CD4-positive, alpha-beta T cell treated with Interleukin-10 for 1 hour (primary cell): ENCODE data around the gene NKPD1.
A peak's percentile ranks its signal among the peaks of the same experiment; 100 is the strongest.

ENCODE experiments used
- DNase-seq: peaks from one replicate; pipeline ENCODE4 v3.0.0-alpha.2; 2020

The NKPD1 gene

DNA sequence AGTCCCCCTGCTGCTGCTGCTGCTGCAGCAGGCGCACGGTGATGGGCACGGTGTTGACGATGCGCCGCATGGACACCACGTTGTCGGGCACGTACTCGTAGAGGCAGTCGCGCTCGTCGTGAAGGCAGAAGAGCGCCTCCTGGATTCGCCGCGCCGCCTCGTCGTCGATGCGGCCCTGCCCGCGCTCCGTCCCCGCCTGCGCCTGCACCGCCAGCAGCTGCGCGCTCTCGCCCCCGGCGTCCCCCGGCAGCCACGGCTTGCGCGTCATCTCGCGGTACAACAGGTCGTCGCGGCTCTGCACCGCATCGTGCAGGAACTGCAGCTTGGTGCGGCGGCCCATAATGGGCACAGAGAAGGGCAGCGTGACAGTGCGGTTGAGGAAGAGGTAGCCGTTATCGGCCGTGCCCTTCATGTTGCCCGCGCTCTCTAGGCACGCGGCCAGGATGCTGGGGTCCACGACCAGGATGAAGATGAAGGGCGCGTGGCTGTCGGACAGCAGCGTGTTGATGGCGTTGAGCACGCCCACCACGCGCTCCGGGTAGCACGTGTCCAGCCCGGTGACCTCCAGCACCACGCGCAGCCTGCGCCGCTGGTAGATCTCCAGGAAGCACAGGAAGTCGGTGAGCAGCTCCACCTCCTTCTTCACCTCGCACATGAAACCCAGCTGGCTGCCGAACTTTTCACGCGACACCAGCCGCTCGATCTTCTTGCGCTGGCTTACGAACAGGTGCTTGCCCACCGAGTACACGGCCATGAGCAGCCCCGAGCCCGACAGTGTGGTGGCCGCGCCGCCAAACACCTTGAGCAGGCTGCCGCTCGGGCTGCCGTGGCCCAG is 8.1 kb downstream of the NKPD1 start:
- peak; percentile 63 for DNase-seq

- DNase-seq = no peak
Observed at GRCh38 chr19:45151821-45152503, 8.8 kb downstream of the NKPD1 start.

DNA sequence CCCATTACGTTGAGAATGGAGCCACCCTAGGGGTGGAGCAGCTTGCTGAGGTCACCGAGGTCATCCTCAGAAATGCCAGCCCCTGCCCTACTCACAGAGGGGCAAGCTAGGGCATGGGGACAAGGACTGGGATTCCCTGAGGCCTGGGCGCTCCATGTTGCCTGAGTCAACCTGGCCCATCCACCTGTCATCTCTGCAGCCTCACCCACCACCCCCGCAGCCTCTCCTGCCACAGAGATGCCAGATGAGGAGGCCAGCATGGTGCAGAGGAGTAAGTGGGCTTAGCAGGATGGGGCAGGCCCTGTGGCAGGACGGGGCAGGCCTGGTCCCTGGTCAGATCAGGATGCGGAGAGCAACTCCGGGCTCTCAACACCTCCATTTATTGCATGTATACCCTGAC is 9.5 kb downstream of the NKPD1 start:
- no peak for DNase-seq

DNA sequence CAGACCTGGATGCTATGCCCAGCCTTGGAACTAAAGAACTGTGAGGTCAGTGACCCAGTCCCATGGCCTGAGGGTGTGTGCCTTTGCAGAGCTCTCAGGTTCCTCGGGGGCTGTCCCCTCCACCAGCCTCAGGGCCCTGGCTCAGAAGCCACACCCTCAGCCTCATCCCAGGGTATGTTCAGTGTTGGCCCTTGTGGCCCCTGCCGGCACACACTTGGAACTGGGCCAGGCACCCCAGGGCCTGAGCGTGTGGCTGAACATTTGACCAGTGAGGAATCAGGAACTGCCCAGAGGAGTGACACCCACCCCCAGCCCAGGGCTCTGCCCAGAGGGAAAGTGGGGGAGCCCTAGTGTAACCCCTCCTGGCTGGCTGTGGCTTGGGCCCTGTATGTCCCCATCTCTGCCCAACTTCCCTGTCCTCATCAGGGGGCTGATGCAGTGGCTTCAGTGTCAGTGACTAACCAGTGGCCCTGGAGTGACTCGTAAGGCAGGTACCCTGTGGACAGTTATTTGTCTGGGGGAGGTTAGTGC is 10.0 kb downstream of the NKPD1 start:
- no peak for DNase-seq

- DNase-seq = no peak
Observed at GRCh38 chr19:45150180-45150579, 10.6 kb downstream of the NKPD1 start.

DNA sequence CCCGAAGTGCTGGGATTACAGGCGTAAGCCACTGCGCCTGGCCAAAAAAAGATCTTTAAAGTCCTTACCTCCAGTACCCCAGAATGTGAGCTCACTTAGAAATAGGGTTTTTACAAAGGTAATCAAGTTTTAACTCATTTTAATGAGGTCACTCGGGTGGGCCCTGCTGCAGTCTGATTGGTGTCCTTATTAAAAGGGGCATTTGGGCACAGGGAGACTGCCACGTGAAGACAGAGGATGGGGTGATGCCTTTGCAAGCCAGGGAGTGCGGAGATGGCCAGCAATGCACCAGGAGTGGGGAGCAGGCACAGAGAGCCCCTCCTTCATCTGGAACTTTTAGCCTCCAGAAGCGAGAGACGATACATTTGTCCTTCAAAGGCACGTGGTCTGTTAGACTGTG is 11.7 kb downstream of the NKPD1 start:
- DNase-seq = no peak

GRCh38 chr19:45147835-45148676 is 12.7 kb downstream of the NKPD1 start:
- no peak for DNase-seq

GRCh38 chr19:45146741-45147205 is 14.0 kb downstream of the NKPD1 start:
- no peak for DNase-seq

DNA sequence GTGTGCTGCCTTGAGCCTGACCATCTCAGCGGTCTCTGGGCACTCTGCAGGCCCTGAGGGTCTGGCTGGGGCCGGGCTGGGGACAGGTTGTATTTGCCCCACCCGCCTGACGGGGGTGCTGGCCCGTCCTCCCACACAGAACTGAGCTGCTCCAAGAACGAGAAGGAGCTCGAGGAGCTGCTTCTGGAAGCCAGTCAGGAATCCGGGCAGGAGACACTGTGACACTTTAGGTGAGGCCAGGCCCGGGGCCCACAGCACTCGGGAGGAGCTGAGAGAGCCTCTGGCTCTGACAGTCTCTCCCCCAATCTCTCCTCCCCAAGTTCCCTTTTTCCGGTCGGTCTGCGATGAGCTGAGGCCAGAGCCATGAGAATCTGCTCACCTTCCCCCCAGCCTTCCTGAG is 14.5 kb downstream of the NKPD1 start:
- DNase-seq = no peak

- DNase-seq = no peak
Observed at GRCh38 chr19:45145270-45146189, 15.3 kb downstream of the NKPD1 start.

DNA sequence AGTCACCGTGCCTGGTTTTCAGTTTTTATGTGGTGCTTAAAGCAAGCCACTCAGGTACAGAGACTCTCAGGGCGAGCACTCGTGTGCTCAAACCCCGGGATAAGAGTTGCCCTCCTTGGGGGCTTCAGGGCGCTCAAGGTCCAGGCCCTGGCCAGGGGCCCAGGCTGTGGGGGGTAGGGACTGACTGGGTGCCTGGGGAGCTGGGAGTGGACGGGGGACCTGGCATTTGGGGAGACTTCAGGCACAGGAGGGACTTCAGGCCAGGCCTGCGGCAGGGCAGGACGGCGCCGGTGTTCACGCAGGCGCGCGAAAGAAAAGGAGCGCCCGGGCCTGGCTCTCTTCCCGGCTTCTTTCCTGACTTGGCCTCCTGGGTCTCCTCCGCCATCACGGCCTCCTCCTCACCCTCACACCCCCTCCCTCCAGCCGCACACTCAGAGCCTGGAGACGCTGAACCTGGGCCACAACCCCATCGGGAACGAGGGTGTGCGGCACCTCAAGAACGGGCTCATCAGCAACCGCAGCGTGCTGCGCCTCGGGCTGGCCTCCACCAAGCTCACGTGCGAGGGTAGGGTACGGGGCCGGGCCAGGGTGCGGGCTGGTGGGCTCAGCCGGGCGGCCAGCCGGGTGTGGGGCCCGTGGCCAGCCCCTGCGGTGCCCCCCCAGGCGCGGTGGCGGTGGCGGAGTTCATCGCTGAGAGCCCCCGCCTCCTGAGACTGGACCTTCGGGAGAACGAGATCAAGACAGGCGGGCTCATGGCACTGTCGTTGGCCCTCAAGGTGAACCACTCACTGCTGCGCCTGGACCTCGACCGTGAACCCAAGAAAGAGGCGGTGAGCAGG is 16.1 kb downstream of the NKPD1 start:
- DNase-seq = no peak

DNA sequence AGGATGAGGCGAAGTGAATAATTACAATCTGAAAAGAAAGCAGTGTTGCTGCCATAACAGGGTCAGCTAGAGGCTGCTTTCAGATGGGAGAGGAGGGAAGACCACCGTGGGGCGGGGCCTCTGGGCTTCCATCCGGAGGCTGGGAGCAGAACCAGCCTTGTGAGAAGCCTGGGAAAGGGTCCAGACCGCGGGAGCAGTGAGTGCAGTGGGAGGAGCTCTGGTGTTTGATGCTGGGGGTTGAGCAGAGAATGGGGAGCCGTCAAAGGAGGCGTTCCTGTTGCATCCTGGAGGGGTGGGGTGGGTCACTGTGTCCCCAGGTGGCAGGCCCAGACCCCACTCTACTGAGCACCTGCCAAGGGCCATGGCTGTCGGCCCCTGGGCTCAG is 18.1 kb downstream of the NKPD1 start:
- no peak for DNase-seq

GRCh38 chr19:45142016-45142725 is 18.6 kb downstream of the NKPD1 start:
- DNase-seq = no peak

GRCh38 chr19:45141203-45141900 is 19.4 kb downstream of the NKPD1 start:
- DNase-seq = no peak

GRCh38 chr19:45140533-45140932 is 20.2 kb downstream of the NKPD1 start:
- DNase-seq = no peak

DNA sequence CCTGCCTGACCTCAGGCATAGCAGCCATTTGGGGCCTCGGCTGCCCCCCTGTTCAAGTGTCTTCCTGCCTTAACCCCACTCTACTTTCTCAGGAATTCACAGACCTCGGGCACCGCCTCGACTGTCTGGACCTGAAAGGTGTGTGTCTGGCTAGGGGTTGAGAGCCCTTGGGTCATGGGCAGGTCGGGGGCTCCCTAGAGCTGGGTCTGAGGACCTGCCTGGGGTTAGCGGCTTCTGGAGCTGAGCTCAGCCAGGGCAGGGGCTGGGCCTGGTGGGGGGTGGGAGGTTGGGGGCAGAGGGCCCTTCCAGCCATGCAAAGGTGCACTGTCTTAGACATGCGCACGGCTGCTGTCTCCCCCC is 20.7 kb downstream of the NKPD1 start:
- no peak for DNase-seq

DNA sequence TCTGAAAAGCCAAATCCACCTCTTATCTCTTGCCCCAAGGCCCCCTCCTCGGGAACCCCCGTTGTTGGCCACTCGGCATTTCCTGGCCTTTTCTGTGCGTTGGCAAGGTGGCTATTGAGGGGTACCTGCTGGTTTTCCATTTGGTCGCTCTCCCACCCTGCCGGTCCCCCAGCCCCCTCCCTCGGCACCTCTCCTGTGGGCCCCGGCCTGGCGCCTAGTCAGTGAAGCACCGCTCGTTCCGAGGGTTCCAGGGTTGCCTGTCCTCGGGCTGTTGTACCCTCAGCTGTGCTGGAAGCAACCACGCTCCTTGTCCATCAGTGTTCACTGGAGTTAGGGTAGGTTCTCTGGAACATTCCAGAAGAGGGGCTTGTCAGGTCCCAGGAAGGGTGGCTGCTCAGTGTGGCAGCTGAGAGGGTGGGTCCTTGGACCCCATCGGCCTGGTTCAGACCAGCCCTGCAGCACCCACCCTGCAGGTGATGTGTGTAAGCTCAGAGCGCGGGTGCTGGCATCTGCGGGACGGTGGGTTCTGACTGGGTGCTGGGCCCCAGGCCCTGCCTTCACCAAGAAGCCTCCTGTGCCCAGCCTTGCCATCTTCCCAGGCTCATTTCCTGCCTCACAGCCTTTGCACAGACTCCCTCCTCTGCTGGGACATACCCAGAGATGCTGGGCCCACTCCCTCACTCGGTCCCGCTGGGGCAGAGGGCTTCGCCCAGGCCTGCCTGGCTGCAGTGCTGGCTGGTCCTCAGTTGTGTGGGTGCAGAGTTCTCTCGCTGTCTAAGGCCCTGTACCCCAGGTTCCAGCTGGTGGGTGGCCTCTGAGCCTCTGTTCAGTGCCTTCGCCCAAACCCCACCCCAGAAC is 21.3 kb downstream of the NKPD1 start:
- no peak for DNase-seq

GRCh38 chr19:45138303-45138751 is 22.5 kb downstream of the NKPD1 start:
- DNase-seq = no peak
